ENCODE measurements around the gene KXD1. TPM values are rescaled to one million over a fixed set of nuclear protein-coding genes. Genes with fewer than 3 reads are reported as not detected.

Gene KXD1
- total RNA-seq, 1 donor from 2014 or later, result 124 TPM

- H3K4me1 Mint-ChIP-seq, result peaks cover 2% of the 10 kb centered on the region
- no peak overlapping the region for H3K27ac Mint-ChIP-seq
- H3K9me3 Mint-ChIP-seq, result no peaks in the 10 kb centered on the region
- no peaks in the 10 kb centered on the region for H3K36me3 Mint-ChIP-seq (ENCODE audit: low read depth)
- no peak for DNase-seq
- intact Hi-C loops (cut with micrococcal nuclease), result no loop called here
- H3K4me3 Mint-ChIP-seq, result no peak overlapping the region
- H3K27me3 Mint-ChIP-seq, result peaks cover 66% of the 10 kb centered on the region
Observed at GRCh38 chr19:18605196-18605545, 47.5 kb downstream of the KXD1 start.

- Mint-ChIP-seq H3K4me3 (no peak overlapping the region), H3K9me3 (no peaks in the 10 kb centered on the region), H3K4me1 (peaks cover 2% of the 10 kb centered on the region), H3K36me3 (ENCODE audit: low read depth) (no peaks in the 10 kb centered on the region), H3K27me3 (peaks cover 70% of the 10 kb centered on the region), H3K27ac (no peak overlapping the region)
- intact Hi-C loops (cut with micrococcal nuclease), result no loop called here
- no peak for DNase-seq
Observed at GRCh38 chr19:18605546-18606280, 48.0 kb downstream of the KXD1 start.

DNA sequence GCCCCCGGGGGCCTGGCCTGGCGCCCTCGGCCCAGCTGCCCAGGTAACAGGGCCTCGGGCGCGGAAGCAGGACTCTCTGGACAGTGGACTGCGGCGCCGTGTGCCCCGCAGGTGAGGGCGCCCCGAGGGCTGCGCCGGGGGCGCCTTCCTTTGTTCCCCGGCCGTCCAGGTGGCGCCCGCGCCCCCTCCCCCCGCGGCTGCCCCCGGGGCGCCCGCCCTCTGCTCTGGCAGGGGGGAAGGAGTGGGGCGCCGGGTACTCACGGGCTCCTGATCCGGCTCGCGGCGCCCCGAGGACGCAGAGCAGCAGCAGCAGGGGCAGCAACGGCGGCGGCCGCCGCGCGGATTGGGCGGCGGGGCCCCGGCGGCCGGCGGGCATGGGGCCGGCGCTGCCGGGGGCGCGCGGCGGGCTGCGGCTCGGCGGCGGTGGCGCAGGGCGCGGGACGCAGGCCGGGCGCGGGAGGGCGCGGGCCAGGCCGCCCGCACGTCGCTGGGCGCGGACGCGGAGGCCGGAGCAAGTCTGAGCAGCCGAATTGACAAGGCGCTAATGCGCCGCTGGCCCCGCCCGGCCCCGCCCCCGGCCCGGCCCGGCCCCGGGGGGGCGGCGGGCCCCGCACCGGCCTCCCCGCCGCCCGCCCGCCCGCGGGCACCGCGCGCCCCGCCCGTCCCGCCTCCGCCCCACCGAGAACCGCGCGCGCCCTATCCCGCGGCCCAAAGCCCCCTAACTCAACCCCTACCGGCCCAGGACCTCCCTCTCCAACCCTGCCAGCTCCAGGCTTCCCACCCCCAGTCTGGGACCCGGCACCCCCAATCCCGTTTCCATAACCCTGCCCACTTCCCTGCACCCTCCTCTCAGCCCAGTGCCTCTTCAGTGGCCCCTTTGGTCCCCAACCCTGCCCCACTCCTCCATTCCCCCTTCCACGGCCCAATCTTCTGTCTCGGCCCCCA, 48.9 kb downstream of the KXD1 start, which contains the start of gene CRLF1:
TSS of gene CRLF1 (minus strand) at position 519 of the 945 bp plus-strand sequence. CDS start at position 376, 143 bp downstream.
- Mint-ChIP-seq H3K4me1 (peaks cover 6% of the 10 kb centered on the region), H3K27ac (no peak within 1 kb of the TSS), H3K9me3 (no peaks in the 10 kb centered on the region), H3K4me3 (no peak within 1 kb of the TSS), H3K36me3 (ENCODE audit: low read depth) (no peaks in the 10 kb centered on the region), H3K27me3 (peaks cover 74% of the 10 kb centered on the region)
- DNase-seq, result no peak
- intact Hi-C loops (cut with micrococcal nuclease), result no loop called here

- intact Hi-C loops (cut with micrococcal nuclease), result no loop called here
- peaks cover 1% of the 10 kb centered on the region for H3K36me3 Mint-ChIP-seq (ENCODE audit: low read depth)
Observed at GRCh38 chr19:18607226-18608101, 49.8 kb downstream of the KXD1 start.

GRCh38 chr19:18608102-18608804, 50.6 kb downstream of the KXD1 start:
- Mint-ChIP-seq H3K27ac (no peak overlapping the region), H3K4me1 (peaks cover 10% of the 10 kb centered on the region), H3K36me3 (ENCODE audit: low read depth) (peaks cover 1% of the 10 kb centered on the region), H3K9me3 (no peaks in the 10 kb centered on the region), H3K4me3 (no peak overlapping the region), H3K27me3 (peaks cover 69% of the 10 kb centered on the region)
- DNase-seq, result no peak
- intact Hi-C loops (cut with micrococcal nuclease), result no loop called here

More at GRCh38 chr19:18607226-18608101, 49.8 kb downstream of the KXD1 start:
- DNase-seq, result no peak
- H3K9me3 Mint-ChIP-seq, result no peaks in the 10 kb centered on the region
- no peak overlapping the region for H3K27ac Mint-ChIP-seq
- H3K27me3 Mint-ChIP-seq, result peaks cover 73% of the 10 kb centered on the region
- H3K4me3 Mint-ChIP-seq, result no peak overlapping the region
- peaks cover 11% of the 10 kb centered on the region for H3K4me1 Mint-ChIP-seq

GRCh38 chr19:18608805-18609716, 51.4 kb downstream of the KXD1 start:
- peaks cover 1% of the 10 kb centered on the region for H3K36me3 Mint-ChIP-seq (ENCODE audit: low read depth)

GRCh38 chr19:18609717-18610051, 52.0 kb downstream of the KXD1 start:
- Mint-ChIP-seq H3K27ac (no peak overlapping the region), H3K4me3 (no peak overlapping the region)

More at GRCh38 chr19:18608805-18609716, 51.4 kb downstream of the KXD1 start:
- no peak overlapping the region for H3K27ac Mint-ChIP-seq
- peak; percentile 55 for DNase-seq
- H3K4me1 Mint-ChIP-seq, result peaks cover 9% of the 10 kb centered on the region
- intact Hi-C loops (cut with micrococcal nuclease), result no loop called here
- H3K27me3 Mint-ChIP-seq, result peaks cover 73% of the 10 kb centered on the region
- H3K9me3 Mint-ChIP-seq, result no peaks in the 10 kb centered on the region
- H3K4me3 Mint-ChIP-seq, result no peak overlapping the region

DNA sequence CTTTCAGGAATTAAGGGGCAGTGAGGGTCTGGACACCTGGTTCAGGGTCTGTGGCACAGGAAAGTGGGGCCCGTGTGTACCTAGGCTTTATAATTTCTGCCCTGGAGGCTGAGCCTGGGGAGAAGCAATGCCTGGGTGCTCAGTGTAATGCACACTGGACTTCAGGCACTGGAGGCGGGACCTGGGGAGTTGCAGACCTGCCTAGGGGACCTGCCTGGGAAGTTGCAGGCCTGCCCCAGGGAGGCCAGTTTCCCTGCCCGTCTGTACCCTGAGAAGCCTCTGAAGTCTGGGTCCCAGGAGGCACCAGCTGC, 52.5 kb downstream of the KXD1 start:
- H3K27ac Mint-ChIP-seq, result no peak overlapping the region
- no peak overlapping the region for H3K4me3 Mint-ChIP-seq
- intact Hi-C loops (cut with micrococcal nuclease), result loop anchor here (5.0 kb wide), 1 partner anchor 182 kb away; the partner anchor contains the start of gene COMP
- peaks cover 74% of the 10 kb centered on the region for H3K27me3 Mint-ChIP-seq
- peaks cover 9% of the 10 kb centered on the region for H3K4me1 Mint-ChIP-seq
- peaks cover 1% of the 10 kb centered on the region for H3K36me3 Mint-ChIP-seq (ENCODE audit: low read depth)
- H3K9me3 Mint-ChIP-seq, result no peaks in the 10 kb centered on the region
- no peak for DNase-seq

More at GRCh38 chr19:18609717-18610051, 52.0 kb downstream of the KXD1 start:
- peaks cover 1% of the 10 kb centered on the region for H3K36me3 Mint-ChIP-seq (ENCODE audit: low read depth)
- H3K9me3 Mint-ChIP-seq, result no peaks in the 10 kb centered on the region
- DNase-seq, result no peak
- peaks cover 9% of the 10 kb centered on the region for H3K4me1 Mint-ChIP-seq
- intact Hi-C loops (cut with micrococcal nuclease), result loop anchor here (5.0 kb wide), 1 partner anchor 183 kb away; the partner anchor contains the start of gene COMP
- peaks cover 74% of the 10 kb centered on the region for H3K27me3 Mint-ChIP-seq

DNA sequence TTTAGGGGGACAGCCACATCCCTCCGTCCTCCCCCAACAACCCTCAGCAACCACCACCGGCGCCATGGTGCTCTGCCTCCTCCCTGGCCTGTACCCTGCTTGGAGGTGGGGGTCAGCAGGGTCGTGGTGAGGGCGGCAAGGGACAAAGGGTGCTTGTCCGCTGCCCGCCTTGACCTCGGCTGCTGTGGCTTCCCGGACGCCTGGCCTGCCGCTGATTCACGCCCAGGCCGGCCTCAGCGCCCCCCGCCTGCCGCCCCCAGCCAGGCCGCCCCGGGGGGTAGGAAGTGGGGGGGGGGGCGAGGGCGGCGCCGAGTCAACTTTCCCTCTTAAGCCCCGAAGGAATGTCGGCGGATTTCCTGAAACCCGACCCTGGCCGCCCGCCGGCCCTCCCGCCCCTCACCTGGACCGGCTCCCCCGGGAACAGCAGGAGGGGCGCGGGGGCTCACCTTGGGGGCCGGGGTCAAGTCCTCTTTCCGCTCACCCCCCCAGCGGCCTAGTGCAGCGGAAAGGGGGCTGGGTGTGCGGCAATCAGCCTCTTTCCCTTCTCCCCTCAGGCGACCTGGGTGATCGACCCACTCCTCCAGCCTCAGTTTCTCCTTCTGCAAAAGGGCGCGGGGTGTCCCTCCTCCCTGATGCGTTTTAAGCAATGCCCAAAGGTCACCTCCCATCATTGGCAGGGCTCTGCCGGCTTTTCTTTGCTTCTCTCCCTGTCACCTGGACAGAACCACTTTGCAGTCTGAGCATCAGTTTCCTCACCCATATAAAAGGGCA, 53.1 kb downstream of the KXD1 start:
- no peak for DNase-seq
- Mint-ChIP-seq H3K9me3 (no peaks in the 10 kb centered on the region), H3K4me3 (no peak overlapping the region), H3K27me3 (peaks cover 72% of the 10 kb centered on the region), H3K4me1 (peaks cover 9% of the 10 kb centered on the region), H3K27ac (peak overlapping the region; percentile 21), H3K36me3 (ENCODE audit: low read depth) (peaks cover 1% of the 10 kb centered on the region)
- intact Hi-C loops (cut with micrococcal nuclease), result loop anchor here (5.0 kb wide), 1 partner anchor 182 kb away; the partner anchor contains the start of gene COMP

GRCh38 chr19:18611327-18612050, 53.8 kb downstream of the KXD1 start:
- Mint-ChIP-seq H3K36me3 (ENCODE audit: low read depth) (peaks cover 1% of the 10 kb centered on the region), H3K27me3 (peaks cover 78% of the 10 kb centered on the region), H3K4me3 (peak overlapping the region; percentile 75), H3K27ac (no peak overlapping the region), H3K9me3 (no peaks in the 10 kb centered on the region), H3K4me1 (peaks cover 9% of the 10 kb centered on the region)
- no peak for DNase-seq
- intact Hi-C loops (cut with micrococcal nuclease), result loop anchor here (5.0 kb wide), 1 partner anchor 181 kb away; the partner anchor contains the start of gene COMP

Measured in activated CD4-positive, alpha-beta T cell treated with anti-CD3 and anti-CD28 coated beads, Interleukin-2, amount 10 ng/mL, durations not matched to agents 24 days and 14 days (primary cell).